HepG2 (cell line): Measurements from ENCODE around the gene TSSK6. TPM values are rescaled to one million over a fixed set of nuclear protein-coding genes. Genes with fewer than 3 reads are reported as not detected.

Experiments used
- ATAC-seq: fragments of 200-7000 bp; cut with Tn5 transposase; 3 replicates; pipeline ENCODE4 v1.9.1; 2020; ENCODE audit warnings: mild to moderate bottlenecking, moderate library complexity
- BruUV-seq: library from RNA; stranded (reverse); fragments of 400-500 nt; replicated peaks from 2 replicates; lab custom pipeline; 2021; lab: Mats Ljungman, UMichigan
- CTCF ChIA-PET: fragments of 300-600 bp; formaldehyde crosslinking; extraction: SDS; loops from one replicate; lab custom pipeline; 2021; ENCODE audit warnings: low total read pairs, inconsistent platforms, low intra/inter-chr PET ratio; lab: Yijun Ruan, JAX
- POLR2A ChIA-PET: fragments of 350-600 bp; sonication (Branson Sonifier 250); formaldehyde crosslinking; loops from one replicate; lab custom pipeline; 2020; ENCODE audit warnings: antibody characterized with exemption, inconsistent platforms; lab: Yijun Ruan, JAX
- DNase-seq: peaks from one replicate; pipeline ENCODE4 v3.0.0-alpha.2; 2015; ENCODE audit warnings: low spot score
- FAIRE-seq: peaks from 3 replicates; lab custom pipeline; 2011; peaks lifted over from hg19 to GRCh38; lab: Jason Lieb, UNC
- H2AFZ ChIP-seq: one replicate; pipeline ENCODE4 v1.6.1; 2011; ENCODE audit warnings: low read length, inconsistent platforms
- H3K27ac ChIP-seq: fragments of 300-600 bp; 3 replicates; pipeline ENCODE4 v1.8.0; 2011; ENCODE audit warnings: mixed run types, mild to moderate bottlenecking, mixed read lengths, low read length, inconsistent platforms; ENCODE audit not compliant: insufficient read depth; ENCODE audit errors: extremely low read length
- H3K27me3 ChIP-seq, 2 experiments: fragments of 200-600 bp in 1 of 2; 2 replicates in 1 of 2; 3 replicates in 1 of 2; pipeline versions ENCODE4 v1.6.0 to v1.8.0; 2011; ENCODE audit warnings: low read length in 2 of 2, mild to moderate bottlenecking in 2 of 2, moderate library complexity in 2 of 2, inconsistent platforms in 1 of 2; ENCODE audit not compliant: insufficient read depth in 2 of 2, control insufficient read depth in 1 of 2
- H3K36me3 ChIP-seq, 2 experiments: fragments of 200-600 bp in 1 of 2; replicated peaks in 1 of 2; 2 replicates in 1 of 2; 3 replicates in 1 of 2; pipeline versions ENCODE4 v1.5.1 to v1.8.0; 2011; ENCODE audit warnings: low read length in 2 of 2, inconsistent platforms in 1 of 2; ENCODE audit not compliant: insufficient read depth in 2 of 2, control insufficient read depth in 1 of 2
- H3K4me1 ChIP-seq: 2 replicates; pipeline ENCODE4 v1.5.1; 2012; ENCODE audit warnings: low read length, inconsistent platforms; ENCODE audit not compliant: insufficient read depth
- H3K4me2 ChIP-seq: 2 replicates; pipeline ENCODE4 v1.6.0; 2011; ENCODE audit warnings: low read depth, low read length, inconsistent platforms
- H3K4me3 ChIP-seq, 3 experiments: fragments of 200-600 bp in 1 of 3; sonication (generic), shearing (Covaris generic) in 1 of 3; replicated peaks in 1 of 3; 2 replicates each; pipeline ENCODE4 v1.5.1; 2011 to 2016; ENCODE audit warnings: low read length in 3 of 3, inconsistent platforms in 2 of 3, low read depth in 2 of 3, mild to moderate bottlenecking in 2 of 3, control low read depth in 1 of 3, mixed read lengths in 1 of 3; ENCODE audit not compliant: insufficient read depth in 1 of 3
- H3K79me2 ChIP-seq: one replicate; pipeline ENCODE4 v1.6.1; 2011; ENCODE audit warnings: low read length, inconsistent platforms; ENCODE audit not compliant: insufficient read depth
- H3K9ac ChIP-seq: 2 replicates; pipeline ENCODE4 v1.6.0; 2011; ENCODE audit warnings: mild to moderate bottlenecking, low read depth, low read length, inconsistent platforms; ENCODE audit not compliant: insufficient read depth
- H3K9me3 ChIP-seq: 2 replicates; pipeline ENCODE4 v1.5.1; 2012; ENCODE audit warnings: mild to moderate bottlenecking, low read length
- H4K20me1 ChIP-seq: 2 replicates; pipeline ENCODE4 v1.6.0; 2011; ENCODE audit warnings: inconsistent platforms, mild to moderate bottlenecking, low read length, moderate library complexity; ENCODE audit not compliant: insufficient read depth
- CCAR2 ChIP-seq: fragments of 200-400 bp; formaldehyde crosslinking; optimal IDR thresholded peaks from 2 replicates; pipeline ENCODE3; 2018; ENCODE audit warnings: low read depth, mild to moderate bottlenecking, low read length, moderate library complexity
- ELF1 ChIP-seq: sonication (generic); formaldehyde crosslinking; IDR thresholded peaks from 2 replicates; pipeline ENCODE4 v1.4.0; 2020; ENCODE audit warnings: missing genetic modification reagents
- GABPA ChIP-seq, 2 experiments: IDR thresholded peaks; 2 replicates each; pipeline ENCODE4 v1.6.1; 2011 to 2016; ENCODE audit warnings: low read depth in 2 of 2, low read length in 1 of 2, missing biosample characterization in 1 of 2, missing genetic modification characterization in 1 of 2
- HHEX ChIP-seq: IDR thresholded peaks from 2 replicates; pipeline ENCODE4 v1.6.1; 2016; ENCODE audit warnings: control low read depth
- KDM4B ChIP-seq: sonication (generic); formaldehyde crosslinking; IDR thresholded peaks from 2 replicates; pipeline ENCODE4 v1.4.0; 2020; ENCODE audit warnings: missing genetic modification reagents
- NBN ChIP-seq: fragments of 450-650 bp; conservative IDR thresholded peaks from 2 replicates; pipeline ENCODE4 v1.6.1; 2017
- NFE2L2 ChIP-seq: fragments of 150-350 bp; IDR thresholded peaks from 2 replicates; pipeline ENCODE4 v1.6.1; 2014; ENCODE audit warnings: low read length
- NFYC ChIP-seq: IDR thresholded peaks from 2 replicates; pipeline ENCODE4 v1.6.1; 2016; ENCODE audit warnings: missing genetic modification reagents, missing compliant biosample characterization
- PAWR ChIP-seq: sonication (generic); formaldehyde crosslinking; IDR thresholded peaks from 2 replicates; pipeline ENCODE4 v1.4.0; 2020; ENCODE audit warnings: missing genetic modification reagents, mild to moderate bottlenecking, borderline replicate concordance
- RBM39 ChIP-seq: fragments of 200-400 bp; formaldehyde crosslinking; IDR thresholded peaks from one replicate; pipeline ENCODE4 v1.6.1; 2018; ENCODE audit warnings: antibody characterized with exemption, mild to moderate bottlenecking, low read depth, low read length; ENCODE audit not compliant: poor library complexity, severe bottlenecking
- SP5 ChIP-seq: IDR thresholded peaks from 2 replicates; pipeline ENCODE4 v1.6.1; 2016; ENCODE audit warnings: low read depth, borderline replicate concordance
- SRY ChIP-seq: sonication (generic); formaldehyde crosslinking; IDR thresholded peaks from 2 replicates; pipeline ENCODE4 v1.8.0; 2022; ENCODE audit warnings: mild to moderate bottlenecking, missing genetic modification reagents
- ZNF235 ChIP-seq: sonication (generic); formaldehyde crosslinking; IDR thresholded peaks from 2 replicates; pipeline ENCODE4 v1.8.1; 2023; ENCODE audit warnings: mild to moderate bottlenecking, missing genetic modification reagents, borderline replicate concordance
- ZNF644 ChIP-seq: IDR thresholded peaks from 2 replicates; pipeline ENCODE4 v1.6.1; 2016; ENCODE audit warnings: low read depth
- WGBS: methylation state at CpG from one replicate; pipeline ENCODE4 v1.1.6; 2017; ENCODE audit warnings: low lambda C conversion rate; 5-methylcytosine and 5-hydroxymethylcytosine counted together
- in situ Hi-C: cut with HindIII; loops from 2 replicates; pipeline ENCODE4 v1.10.0; 2017; ENCODE audit warnings: low pct_unique_long_range_greater_than_20kb; ENCODE audit not compliant: extremely low pct_ligation_motif_present
- intact Hi-C: fragments of 100-400 bp; cut with micrococcal nuclease; formaldehyde crosslinking; loops from one replicate; pipeline ENCODE4 v1.10.0; 2022; ENCODE audit not compliant: unreplicated experiment
- polyA plus RNA-seq, 8 experiments: library from polyadenylated mRNA; depleted of rRNA in 3 of 8; stranded (reverse) in 7 of 8; unstranded in 1 of 8; fragments of >200 nt; fragmentation: Illumina TruSeq in 4 of 8; extraction: Trizol in 4 of 8; gene quantifications; 2 replicates each; pipeline versions ENCODE4 v1.2.1 to v1.2.3, GENCODE V29; 2011 to 2016; ENCODE audit warnings: low read depth in 4 of 8, missing spikeins in 1 of 8, mixed read lengths in 1 of 8; ENCODE audit not compliant: insufficient read depth in 1 of 8
- total RNA-seq, 5 experiments: library from RNA; depleted of rRNA; stranded (reverse); fragments of >200 nt; fragmentation: Illumina TruSeq; extraction: Trizol; gene quantifications; 2 replicates each; pipeline ENCODE4 v1.2.3, GENCODE V29; 2016; ENCODE audit warnings: low read depth in 1 of 5
- TF ChIP-seq, protein P1 (sequence below): sonication (generic); formaldehyde crosslinking; IDR thresholded peaks from 2 replicates; pipeline ENCODE4 v1.5.0; 2020; ENCODE audit warnings: missing genetic modification reagents

The TSSK6 gene
- total and polyA plus RNA-seq, 2 of the 13 experiments (the other 11 are each of a cell fraction or from before 2014, with no cell fraction given): 0.71 to 1.2 TPM

DNA sequence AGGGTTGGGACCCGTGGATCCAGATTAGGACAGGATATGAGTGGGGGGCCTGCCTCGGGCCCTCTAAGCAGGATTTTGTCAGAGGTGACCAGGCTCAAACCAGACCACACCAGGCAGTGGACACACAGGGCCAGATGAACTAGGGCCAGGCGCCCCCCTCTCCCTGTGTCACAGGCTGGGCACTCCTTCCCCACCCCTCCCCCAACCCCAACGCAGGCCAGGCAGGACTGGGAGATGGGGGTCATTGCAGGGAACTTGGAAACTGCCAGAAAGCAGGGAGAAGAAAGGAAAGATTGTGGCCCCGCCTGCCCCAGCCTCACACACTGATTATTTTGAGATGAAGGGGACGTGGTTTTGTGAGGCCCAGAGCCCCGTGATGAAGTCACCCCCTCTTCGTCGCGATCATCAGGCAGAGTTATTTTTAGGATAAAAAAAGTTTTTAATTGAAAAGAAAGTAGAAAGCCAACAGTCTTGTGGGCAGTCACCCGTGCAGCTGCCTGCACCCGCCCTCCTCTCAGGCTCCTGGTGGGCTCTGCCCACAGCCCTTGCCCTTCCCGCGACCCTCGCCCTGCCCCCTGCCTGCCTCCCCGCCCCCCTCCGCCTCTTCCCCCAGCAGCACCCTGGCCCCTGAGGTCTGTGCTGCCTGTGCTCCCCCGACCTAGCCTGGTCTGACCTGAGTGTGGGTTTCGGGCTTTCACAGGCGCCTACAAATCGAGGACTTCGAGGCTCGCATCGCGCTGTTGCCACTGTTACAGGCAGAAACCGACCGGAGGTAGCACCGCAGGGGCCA, 11.4 kb upstream of the TSSK6 start:
- no TSS peak for BruUV-seq
- no peaks in the 10 kb centered on the region for H3K4me1 ChIP-seq
- POLR2A ChIA-PET: no interaction called here
- H3K4me3 ChIP-seq: no peak overlapping the region
- intact Hi-C loops: no loop called here
- WGBS: 98% methylated on average over 26 of the region's 28 CpGs
- ATAC-seq: no peak
- no peaks in the 10 kb centered on the region for H3K27me3 ChIP-seq
- no peak overlapping the region for H3K9ac ChIP-seq
- H3K79me2 ChIP-seq: peaks cover 8% of the 10 kb centered on the region
- no peak overlapping the region for H3K4me2 ChIP-seq
- FAIRE-seq: no peak
- peaks cover 11% of the 10 kb centered on the region for H4K20me1 ChIP-seq
- no peak overlapping the region for H2AFZ ChIP-seq
- TF ChIP-seq SP5 (no peak), RBM39 (no peak), NBN (no peak), NFYC (CRISPR knock-in tag) (no peak), GABPA (IDR thresholded peaks at IDR 0.05; ENCODE audit: low read depth, low read length) (no peak), GABPA (CRISPR knock-in tag; IDR thresholded peaks at IDR 0.05; ENCODE audit: low read depth) (no peak), KDM4B (CRISPR knock-in tag) (no peak), ZNF644 (CRISPR knock-in tag) (no peak), CCAR2 (no peak), ELF1 (no peak), HHEX (CRISPR knock-in tag) (no peak), PAWR (CRISPR knock-in tag) (no peak), SRY (no peak), ZNF235 (CRISPR knock-in tag) (no peak), NFE2L2 (no peak)
- TF ChIP-seq, protein P1, sequence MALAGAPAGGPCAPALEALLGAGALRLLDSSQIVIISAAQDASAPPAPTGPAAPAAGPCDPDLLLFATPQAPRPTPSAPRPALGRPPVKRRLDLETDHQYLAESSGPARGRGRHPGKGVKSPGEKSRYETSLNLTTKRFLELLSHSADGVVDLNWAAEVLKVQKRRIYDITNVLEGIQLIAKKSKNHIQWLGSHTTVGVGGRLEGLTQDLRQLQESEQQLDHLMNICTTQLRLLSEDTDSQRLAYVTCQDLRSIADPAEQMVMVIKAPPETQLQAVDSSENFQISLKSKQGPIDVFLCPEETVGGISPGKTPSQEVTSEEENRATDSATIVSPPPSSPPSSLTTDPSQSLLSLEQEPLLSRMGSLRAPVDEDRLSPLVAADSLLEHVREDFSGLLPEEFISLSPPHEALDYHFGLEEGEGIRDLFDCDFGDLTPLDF (CRISPR knock-in tag): no peak
- in situ Hi-C loops: loop anchor here (25.0 kb wide), 1 partner anchor 436 kb away; no protein-coding TSS in a partner anchor
- peaks cover 6 to 24% of the 10 kb centered on the region in 2 experiments; a peak in 3 of 5 replicates for H3K36me3 ChIP-seq
- CTCF ChIA-PET: no interaction called here
- no peak for DNase-seq
- no peak overlapping the region for H3K27ac ChIP-seq
- no peaks in the 10 kb centered on the region for H3K9me3 ChIP-seq
